Measurements from ENCODE around the gene MGP.

Gene MGP

DNA sequence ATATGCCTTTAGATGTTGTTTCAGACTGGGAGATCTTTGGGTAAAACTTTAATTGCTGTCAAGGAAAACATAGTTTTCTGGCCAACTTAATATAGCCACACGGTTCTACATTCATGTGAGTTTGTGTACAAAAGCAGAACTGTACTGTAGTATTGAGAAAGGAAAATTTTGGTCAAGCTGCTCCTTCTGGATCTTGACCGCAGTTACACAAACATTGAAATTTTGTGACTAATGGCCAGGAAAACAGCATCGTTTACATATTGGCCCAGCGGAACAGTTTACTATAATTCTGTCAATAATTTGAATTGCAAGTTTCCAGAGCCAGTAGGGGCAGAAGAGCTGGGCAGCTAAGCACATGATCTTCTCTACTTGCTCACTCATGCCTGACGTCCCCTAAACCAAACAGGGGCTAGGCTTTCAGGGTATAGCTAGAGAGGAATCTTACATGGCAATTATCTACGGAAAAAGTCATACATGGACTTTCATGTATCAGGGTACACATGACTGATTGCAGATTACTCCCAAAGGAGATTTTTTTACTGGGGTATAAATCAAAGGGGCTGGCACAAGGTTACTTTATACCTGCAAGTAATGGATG, 31.0 kb downstream of the MGP start:
- DNase-seq, result no peak

DNA sequence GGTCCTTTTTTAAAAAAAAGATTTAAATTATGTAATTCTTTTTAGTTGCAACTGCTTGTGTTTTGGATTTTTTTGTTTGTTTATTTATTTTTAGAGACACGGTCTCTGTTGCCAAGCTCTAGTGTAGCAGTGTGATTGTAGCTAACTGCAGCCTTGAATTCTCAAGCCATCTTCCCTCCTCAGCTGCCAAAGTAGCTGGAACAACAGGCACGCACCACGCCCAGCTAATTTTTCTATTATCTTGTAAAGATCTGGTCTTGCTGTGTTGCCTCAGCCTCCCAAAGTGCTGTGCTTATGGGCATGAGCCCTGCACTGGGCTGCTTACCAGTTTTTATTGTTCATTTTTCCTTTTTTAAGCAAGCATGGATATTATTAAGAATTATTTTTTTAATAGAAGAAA, 31.7 kb downstream of the MGP start:
- DNase-seq, result no peak

DNA sequence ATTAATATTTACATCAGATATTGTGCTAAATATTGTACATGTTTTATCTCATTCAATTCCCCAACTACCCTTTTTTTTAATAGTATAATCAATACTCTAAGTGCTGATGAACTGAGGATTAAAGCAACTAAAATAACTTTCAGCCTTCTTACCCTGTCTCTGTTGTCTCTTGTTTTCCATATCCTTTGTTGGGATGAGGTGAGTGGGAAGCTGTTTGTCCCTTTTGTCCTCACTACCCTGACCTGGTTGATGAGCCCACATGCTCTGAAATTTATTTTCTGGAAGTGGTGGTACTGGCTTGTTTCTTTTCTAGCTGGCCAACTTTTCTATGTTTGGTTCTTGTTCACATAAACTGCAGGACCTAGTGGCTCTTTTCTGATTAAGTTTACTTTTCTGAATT, 32.8 kb downstream of the MGP start:
- DNase-seq, result no peak

DNA sequence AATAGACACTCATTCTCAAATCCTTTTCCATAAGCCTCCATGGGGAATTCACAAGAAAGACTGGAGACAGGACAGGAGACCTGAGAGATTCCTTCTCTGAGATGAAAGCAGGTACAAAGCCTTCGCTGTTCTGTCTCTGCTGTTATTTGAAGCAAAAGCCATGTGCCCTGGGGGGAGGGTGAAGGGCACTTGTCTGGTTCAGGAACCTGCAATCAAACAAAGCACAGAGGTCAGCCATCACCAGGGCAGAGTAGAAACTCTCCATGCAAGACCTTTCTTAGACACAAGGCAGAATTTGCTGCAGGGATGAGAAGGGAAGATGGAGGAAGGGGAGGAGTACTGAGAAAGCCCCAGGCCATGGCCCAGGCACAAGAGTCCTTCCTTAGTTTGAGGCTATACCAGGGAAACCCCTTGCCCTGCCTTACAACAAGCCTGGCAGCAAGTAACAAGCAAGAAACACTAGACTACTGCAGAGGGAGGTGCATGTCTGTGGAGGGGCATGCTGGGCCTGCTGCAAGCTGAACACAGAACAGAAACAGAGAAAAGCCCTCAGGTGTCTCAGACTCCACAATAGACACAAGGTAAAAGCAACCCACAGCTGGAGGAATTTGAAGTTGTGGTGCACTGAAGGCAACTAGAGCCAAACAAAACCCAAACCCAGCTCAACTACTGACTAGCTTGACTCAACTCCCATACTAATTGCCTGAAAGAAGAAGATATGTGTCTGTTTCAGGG, 34.6 kb downstream of the MGP start:
- DNase-seq, result no peak

DNA sequence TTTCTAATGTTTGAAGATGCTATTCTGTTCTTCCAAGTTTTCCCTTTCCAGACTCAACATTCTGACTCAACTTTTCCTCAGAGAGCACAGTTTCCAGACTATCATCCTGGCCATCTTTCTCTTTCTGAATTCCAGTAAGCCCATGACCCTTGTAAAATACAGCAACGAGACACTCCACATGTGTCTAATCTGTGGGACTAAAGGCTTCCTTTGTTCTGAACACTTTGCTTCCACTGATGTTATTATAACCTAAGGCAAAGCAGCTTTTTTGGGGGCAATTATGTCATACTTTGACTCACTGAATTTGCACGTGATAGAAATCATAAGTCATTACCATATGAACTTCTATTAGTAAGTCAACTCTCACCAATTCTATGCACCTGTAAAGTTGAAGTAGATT, 36.0 kb downstream of the MGP start:
- DNase-seq, result no peak

DNA sequence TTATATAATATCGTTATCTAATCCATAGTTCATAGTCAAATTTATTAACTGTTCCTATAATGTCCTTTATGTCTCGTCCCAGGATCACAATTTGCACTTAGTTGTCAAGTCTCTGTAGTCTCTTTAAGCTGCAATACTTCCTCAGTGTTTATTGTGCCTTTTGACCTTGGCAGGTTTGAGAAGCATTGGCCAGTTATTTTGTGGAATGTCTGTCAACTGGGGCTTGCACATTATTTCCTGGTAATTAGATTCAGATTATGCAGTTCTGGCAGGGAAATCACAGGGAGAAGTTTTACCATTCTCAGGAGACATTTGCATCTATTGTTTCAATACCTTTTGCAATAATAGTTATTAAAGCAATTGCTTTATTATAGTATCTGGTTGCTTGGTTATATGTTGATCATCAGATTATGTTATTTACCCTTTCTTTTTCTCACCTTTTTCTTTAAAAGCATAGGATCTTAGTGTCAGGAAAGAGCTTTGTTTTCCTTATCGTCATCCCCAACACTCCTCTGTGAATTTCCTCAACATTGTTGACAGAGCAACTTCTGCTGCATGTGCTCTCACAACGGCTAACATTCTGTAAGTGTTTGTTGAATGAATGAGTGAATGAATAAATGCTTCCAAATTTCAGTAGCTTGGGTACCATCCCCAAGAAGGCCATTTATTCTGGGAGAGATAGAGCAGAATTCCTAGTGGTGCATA, 38.6 kb downstream of the MGP start:
- DNase-seq, result no peak

DNA sequence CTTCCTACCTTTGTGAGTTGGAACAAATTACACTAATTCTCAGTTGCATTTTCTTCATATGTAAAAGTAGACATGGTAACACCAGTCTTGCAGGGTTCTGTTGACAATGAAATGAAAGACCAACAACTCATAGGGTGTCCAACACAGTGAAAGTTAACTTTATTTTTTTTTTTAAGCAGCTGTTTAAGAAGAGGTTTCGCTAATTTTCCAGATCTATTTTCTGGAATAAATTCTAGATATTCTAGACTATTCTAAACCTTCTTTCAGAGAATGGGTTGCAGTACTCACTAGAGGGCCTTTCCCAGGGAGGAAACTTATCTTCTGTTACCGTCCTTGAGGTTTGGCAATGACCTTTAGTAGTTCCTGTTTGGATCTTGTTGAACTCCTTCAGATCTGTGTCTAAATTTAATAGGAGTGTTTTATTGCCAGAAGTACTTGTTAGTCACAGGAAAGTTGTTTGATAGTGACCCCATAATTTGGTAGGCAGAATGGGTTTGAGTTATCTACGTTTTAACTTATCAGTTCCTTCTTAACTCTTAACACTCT, 39.5 kb downstream of the MGP start:
- no peak for DNase-seq

DNA sequence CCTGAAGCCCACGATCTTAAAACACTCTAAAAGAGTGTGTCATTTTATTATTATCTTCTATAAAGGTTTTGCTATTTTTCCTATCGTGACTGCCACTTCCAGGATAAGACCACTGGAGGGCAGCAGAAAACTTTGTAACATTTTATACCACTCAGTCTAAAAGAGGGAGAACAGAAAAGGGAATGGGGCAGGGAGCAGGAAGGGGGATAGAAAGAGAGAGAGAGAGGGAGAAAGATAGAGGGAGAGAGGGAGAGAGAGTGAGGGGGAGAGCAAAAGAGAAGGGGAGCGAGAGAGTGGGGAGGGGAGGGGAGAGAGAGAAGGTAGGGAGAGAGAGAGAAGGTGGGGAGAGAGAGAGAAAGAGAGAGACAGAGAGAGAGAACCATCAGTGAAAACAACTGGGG, 40.3 kb downstream of the MGP start:
- peak in 1 of 2 experiments; percentile 1 for DNase-seq

DNA sequence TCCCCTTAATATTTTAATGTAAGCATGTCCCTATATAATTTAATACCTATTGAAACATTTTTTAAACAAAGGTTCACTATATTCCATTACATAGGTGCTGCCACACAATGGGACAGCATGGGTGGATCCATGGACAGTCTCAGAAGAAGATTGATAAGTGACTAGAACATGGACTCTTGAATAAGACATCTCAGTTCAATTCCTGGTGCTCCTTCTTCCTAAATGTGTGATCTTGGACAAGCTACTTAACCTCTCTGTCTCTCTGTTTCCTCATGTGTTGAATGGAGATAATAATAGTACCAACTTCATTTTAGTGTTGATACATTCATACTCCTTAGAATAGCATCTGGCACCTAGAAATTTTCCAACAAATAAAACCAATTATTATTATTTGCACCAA, 41.3 kb downstream of the MGP start:
- no peak for DNase-seq

DNA sequence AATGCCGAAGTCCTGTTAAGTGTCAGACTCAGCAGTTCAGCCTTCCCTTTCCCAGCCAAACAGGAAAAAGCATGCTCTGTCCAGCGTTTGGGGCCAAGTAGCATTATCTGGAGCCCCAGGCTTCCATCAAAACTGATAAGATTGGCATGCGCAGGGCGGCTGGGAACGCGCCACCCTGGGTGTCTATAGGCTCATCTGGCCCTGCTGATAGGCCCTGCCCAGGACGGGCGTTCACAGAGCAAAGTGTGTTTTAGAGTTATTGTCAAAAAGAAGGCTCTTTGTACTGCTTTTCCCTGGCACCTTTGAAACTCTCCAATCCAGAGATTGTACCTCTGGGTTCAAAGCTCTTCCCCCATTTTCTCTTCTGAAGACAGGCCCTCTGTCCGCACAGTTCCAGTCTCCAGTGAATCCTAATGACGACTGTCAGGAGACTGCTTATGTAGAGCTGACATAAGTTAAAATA, 42.2 kb downstream of the MGP start, which contains the start of gene ART4:
TSS of gene ART4 (minus strand) at position 102 of the 463 bp plus-strand sequence. CDS start 413 bp downstream, outside the sequence.
- no peak for DNase-seq

DNA sequence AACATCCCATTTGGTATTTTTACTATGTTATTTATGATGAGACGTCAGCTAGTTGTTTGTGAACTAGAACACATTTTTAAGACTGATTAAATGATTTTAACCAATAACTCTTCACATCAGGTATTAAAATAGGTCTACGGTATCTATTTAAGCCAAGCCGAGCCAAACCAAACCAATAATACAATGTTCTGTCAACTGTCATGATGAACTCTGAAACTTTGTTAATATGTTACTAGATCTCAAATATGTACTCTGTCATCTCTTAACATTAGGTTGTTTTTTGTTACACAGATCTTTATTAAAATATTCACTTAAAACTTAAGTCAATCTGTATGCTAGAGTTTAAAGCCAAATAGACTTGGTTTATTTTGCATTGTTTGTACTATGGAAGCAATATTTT, 43.3 kb downstream of the MGP start:
- no peak for DNase-seq

DNA sequence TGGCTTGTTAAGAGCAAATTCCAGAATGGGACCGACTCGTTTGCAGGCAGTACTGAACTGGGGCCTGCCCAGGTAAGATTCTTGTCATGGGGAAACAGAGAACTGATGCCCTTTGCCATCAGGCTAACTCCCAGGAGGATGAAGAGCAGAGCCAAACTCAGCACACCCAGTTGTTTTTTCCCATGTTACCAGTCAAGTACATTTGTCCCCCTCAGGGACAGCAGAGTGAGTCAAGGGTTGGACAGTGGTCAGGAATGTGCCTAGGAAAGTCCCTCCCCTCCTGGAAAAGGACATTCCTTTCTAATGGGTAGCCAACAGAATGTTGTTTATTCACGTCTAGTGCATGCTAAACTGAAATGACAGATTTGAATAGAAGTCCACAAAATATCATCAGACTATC, 43.9 kb downstream of the MGP start:
- DNase-seq, result no peak

DNA sequence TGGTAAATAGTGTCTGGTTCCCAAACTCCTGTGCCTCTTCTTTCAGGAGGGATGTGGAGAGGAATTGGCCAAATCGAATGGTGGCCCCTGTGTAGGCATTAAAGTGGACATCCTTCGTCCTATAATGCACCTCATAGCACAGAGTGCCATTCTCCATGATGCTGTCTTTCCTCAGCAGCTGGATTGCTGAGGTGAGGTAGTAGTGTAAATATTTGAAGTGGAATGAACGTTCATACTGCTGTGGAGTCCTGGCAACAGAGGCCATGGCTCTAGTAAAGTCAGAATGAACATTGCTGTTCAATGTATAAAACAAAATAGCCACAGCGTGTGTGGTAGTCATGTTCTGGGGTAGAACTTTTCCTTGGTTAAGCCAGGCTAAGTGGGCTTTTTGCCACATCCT, 45.0 kb downstream of the MGP start:
- no peak for DNase-seq

DNA sequence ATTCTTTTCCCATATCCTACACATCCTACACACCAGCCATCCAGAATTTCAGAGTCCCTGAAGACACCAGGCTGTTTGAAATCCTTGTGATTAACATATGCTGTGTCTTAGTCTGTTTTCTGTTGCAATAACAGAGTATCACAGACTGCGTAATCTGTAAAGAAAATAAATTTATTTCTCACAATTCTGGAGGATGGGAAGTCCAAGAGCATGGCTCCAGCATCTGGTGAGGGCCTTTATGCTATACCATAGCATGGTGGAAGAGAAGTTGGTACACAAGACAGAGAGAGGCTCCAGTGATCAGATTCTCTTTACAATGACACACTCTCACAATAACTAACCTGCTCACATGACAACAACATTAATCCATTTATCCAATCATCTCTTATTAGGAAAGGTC, 46.4 kb downstream of the MGP start:
- DNase-seq, result no peak

DNA sequence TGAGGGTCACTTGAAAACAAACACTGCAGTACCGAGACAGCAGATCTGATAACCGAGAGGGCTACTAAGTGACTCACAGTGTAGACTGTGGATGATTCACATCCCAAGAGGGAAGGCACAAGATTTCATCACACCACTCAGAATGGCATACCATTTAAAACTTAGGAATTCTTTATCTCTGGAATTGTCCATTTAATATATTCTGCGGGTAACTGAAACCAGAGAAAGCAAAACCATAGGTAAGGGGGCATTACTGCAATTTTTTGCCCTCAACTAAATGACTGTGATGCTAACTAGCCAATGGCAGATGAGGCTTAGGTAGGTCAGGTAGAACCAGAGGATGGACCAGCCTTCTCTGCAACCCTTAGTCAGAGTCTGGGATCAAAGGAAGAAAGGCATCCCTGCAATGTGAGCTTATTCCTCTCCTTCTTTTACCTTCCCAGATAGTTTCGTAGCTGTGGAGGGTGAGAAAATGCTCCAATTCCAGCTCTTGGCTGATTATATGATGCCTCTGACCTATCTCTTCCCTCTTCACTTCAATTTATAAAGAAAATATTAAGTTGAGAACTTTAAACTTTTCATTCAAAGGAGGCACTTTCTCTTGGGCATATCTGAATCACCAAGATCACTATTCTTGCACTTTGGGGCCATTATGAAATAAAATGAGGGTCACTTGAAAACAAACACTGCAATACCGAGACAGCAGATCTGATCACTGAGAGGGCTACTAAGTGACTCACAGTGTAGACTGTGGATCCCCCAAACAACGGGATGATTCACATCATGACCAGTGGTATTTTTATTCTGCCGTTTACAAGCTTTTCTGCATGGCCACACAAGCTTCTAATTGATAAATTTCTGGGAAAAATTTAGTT, 49.1 kb downstream of the MGP start:
- DNase-seq, result no peak

DNA sequence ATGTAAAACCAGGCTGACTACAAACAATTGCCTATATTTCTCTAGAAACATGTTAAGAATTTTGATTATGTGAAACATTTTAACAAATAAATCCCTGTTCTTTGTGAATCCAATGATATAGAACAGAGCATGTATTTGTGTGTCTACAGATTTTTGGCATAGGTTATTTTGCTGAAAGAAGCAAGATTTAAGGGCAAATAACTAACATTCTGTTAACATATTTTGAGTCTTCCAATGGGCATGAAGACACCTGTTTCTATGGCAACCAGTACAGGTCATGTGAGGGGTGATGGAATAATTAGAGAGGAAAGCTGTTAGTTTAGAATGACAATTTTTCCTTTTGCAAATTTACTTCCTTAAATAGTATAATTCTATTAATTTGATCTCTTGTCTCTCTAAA, 51.1 kb downstream of the MGP start:
- no peak for DNase-seq

DNA sequence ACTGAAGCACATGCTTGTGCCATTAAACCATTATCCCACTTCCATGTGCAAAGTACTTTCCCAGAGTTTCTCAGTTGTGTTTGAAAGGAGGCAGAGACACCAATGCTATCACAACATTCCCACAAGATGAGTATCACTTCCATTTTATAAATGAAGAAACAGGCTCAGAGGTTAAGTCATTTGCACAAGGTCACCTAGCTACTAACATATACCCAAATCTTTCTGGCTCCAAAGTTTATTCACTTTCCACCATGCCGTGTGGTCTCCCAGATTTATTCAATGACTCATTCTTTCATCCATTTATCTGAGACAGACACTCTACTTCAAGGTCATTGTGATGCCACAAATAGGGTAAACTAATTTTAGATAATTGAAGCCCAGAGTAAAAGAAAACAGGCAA, 51.7 kb downstream of the MGP start:
- no peak for DNase-seq

DNA sequence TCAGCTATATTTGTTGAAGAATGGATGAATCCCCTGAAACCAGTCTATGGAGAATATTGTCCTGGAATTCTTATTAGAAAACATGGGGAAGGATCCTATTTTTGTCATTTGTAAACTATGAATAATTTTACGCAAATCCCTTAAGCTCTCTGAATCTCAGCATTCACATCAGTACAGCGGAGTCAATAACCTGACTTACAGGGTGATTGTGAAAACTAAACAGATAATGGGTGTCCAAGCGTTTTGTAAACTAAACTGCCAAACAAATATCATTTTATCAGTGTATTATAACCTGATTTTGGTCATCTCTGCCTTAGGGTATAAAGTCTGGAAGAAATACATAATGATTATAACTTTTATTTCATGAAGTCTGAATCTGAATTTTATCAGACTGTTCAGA, 52.3 kb downstream of the MGP start:
- DNase-seq, result no peak
